H9 (cell line): ENCODE measurements around the gene INTS4. TPM values are rescaled to one million over a fixed set of nuclear protein-coding genes. Genes with fewer than 3 reads are reported as not detected.

ENCODE experiments used
- DNase-seq: peaks from one replicate; pipeline ENCODE4 v3.0.0-alpha.2; 2017
- H2AFZ ChIP-seq: one replicate; pipeline ENCODE4 v1.6.1; 2013; ENCODE audit warnings: mild to moderate bottlenecking, low read length, control low read depth, moderate library complexity
- H2AK5ac ChIP-seq: 2 replicates; pipeline ENCODE4 v1.6.1; 2013; ENCODE audit warnings: low read length, control low read depth, mixed read lengths; ENCODE audit not compliant: insufficient read length
- H2BK120ac ChIP-seq: one replicate; pipeline ENCODE4 v1.6.1; 2013; ENCODE audit warnings: low read depth, mild to moderate bottlenecking, low read length, control low read depth, inconsistent platforms; ENCODE audit not compliant: poor library complexity, severe bottlenecking
- H2BK12ac ChIP-seq: 2 replicates; pipeline ENCODE4 v1.6.1; 2013; ENCODE audit warnings: low read length, control low read depth, mixed read lengths, low read depth; ENCODE audit not compliant: insufficient read length
- H2BK15ac ChIP-seq: 2 replicates; pipeline ENCODE4 v1.6.1; 2013; ENCODE audit warnings: low read depth, low read length, control low read depth
- H2BK20ac ChIP-seq: one replicate; pipeline ENCODE4 v1.6.1; 2013; ENCODE audit warnings: low read depth, mild to moderate bottlenecking, low read length, control low read depth, inconsistent platforms; ENCODE audit not compliant: poor library complexity, severe bottlenecking
- H2BK5ac ChIP-seq: 2 replicates; pipeline ENCODE4 v1.6.1; 2013; ENCODE audit warnings: low read length, control low read depth, mixed read lengths; ENCODE audit not compliant: insufficient read length
- H3K14ac ChIP-seq: 2 replicates; pipeline ENCODE4 v1.6.1; 2013; ENCODE audit warnings: low read length, control low read depth; ENCODE audit not compliant: insufficient read depth
- H3K18ac ChIP-seq: 2 replicates; pipeline ENCODE4 v1.6.1; 2013; ENCODE audit warnings: low read depth, mild to moderate bottlenecking, mixed read lengths, low read length, control low read depth; ENCODE audit not compliant: insufficient read length
- H3K23ac ChIP-seq: 2 replicates; pipeline ENCODE4 v1.6.1; 2013; ENCODE audit warnings: low read length, control low read depth, mixed read lengths, low read depth; ENCODE audit not compliant: insufficient read length
- H3K23me2 ChIP-seq: 2 replicates; pipeline ENCODE4 v1.6.1; 2013; ENCODE audit warnings: low read depth, mild to moderate bottlenecking, mixed read lengths, low read length, control low read depth; ENCODE audit not compliant: insufficient read length, poor library complexity, severe bottlenecking
- H3K27ac ChIP-seq: 2 replicates; pipeline ENCODE4 v1.5.1; 2013; ENCODE audit warnings: low read length, control low read depth, mixed read lengths, low read depth; ENCODE audit not compliant: insufficient read length
- H3K27me3 ChIP-seq: 2 replicates; pipeline ENCODE4 v1.6.1; 2013; ENCODE audit warnings: low read length, control low read depth, inconsistent platforms; ENCODE audit not compliant: insufficient read depth
- H3K4ac ChIP-seq: 2 replicates; pipeline ENCODE4 v1.6.1; 2013; ENCODE audit warnings: low read depth, mild to moderate bottlenecking, control low read depth, inconsistent platforms, low read length, moderate library complexity
- H3K4me1 ChIP-seq: 2 replicates; pipeline ENCODE4 v1.6.1; 2013; ENCODE audit warnings: low read length, control low read depth, inconsistent platforms; ENCODE audit not compliant: insufficient read depth
- H3K4me2 ChIP-seq: 2 replicates; pipeline ENCODE4 v1.6.1; 2013; ENCODE audit warnings: low read length, control low read depth, mixed read lengths; ENCODE audit not compliant: insufficient read length, insufficient read depth
- H3K56ac ChIP-seq: 2 replicates; pipeline ENCODE4 v1.6.1; 2013; ENCODE audit warnings: low read depth, mild to moderate bottlenecking, mixed read lengths, low read length, control low read depth; ENCODE audit not compliant: insufficient read length
- H3K79me1 ChIP-seq: 2 replicates; pipeline ENCODE4 v1.6.1; 2013; ENCODE audit warnings: low read depth, mild to moderate bottlenecking, moderate library complexity, low read length, control low read depth, inconsistent platforms; ENCODE audit not compliant: insufficient read depth, poor library complexity, severe bottlenecking
- H3K79me2 ChIP-seq: 2 replicates; pipeline ENCODE4 v1.6.1; 2013; ENCODE audit warnings: low read length, control low read depth, inconsistent platforms; ENCODE audit not compliant: insufficient read depth
- H3K9ac ChIP-seq: 2 replicates; pipeline ENCODE4 v1.6.1; 2013; ENCODE audit warnings: low read length, control low read depth, mixed read lengths; ENCODE audit not compliant: insufficient read length; ENCODE audit errors: extremely low read depth
- H3K9me3 ChIP-seq: one replicate; pipeline ENCODE4 v1.6.1; 2013; ENCODE audit warnings: low read depth, low read length, inconsistent platforms; ENCODE audit not compliant: control insufficient read depth
- H3T11ph ChIP-seq: one replicate; pipeline ENCODE4 v1.6.1; 2013; ENCODE audit warnings: mild to moderate bottlenecking, low read length, control low read depth, inconsistent platforms
- H4K20me1 ChIP-seq: one replicate; pipeline ENCODE4 v1.6.1; 2013; ENCODE audit not compliant: control insufficient read depth, insufficient read length, insufficient read depth
- H4K5ac ChIP-seq: 2 replicates; pipeline ENCODE4 v1.6.1; 2013; ENCODE audit warnings: low read depth, mild to moderate bottlenecking, mixed read lengths, low read length, control low read depth; ENCODE audit not compliant: insufficient read length
- H4K8ac ChIP-seq: replicated peaks from 2 replicates; pipeline ENCODE4 v1.6.1; 2013; ENCODE audit warnings: low read length, control low read depth, mixed read lengths, low read depth; ENCODE audit not compliant: insufficient read length
- H4K91ac ChIP-seq: 2 replicates; pipeline ENCODE4 v1.6.1; 2013; ENCODE audit warnings: low read depth, mild to moderate bottlenecking, moderate library complexity, mixed read lengths, low read length, control low read depth; ENCODE audit not compliant: insufficient read length
- H3K27ac Mint-ChIP-seq, 3 experiments: 2 replicates in 2 of 3; 3 replicates in 1 of 3; pipeline ENCODE4 v1.8.0; 2020 to 2021; ENCODE audit warnings: mixed read lengths in 3 of 3, mild to moderate bottlenecking in 1 of 3, moderate library complexity in 1 of 3
- H3K27me3 Mint-ChIP-seq: 2 replicates; pipeline ENCODE4 v1.8.0; 2021; ENCODE audit warnings: low read depth, mild to moderate bottlenecking, moderate library complexity, mixed read lengths
- H3K36me3 Mint-ChIP-seq, 3 experiments: 2 replicates in 2 of 3; 3 replicates in 1 of 3; pipeline ENCODE4 v1.8.0; 2020 to 2021; ENCODE audit warnings: low read depth in 3 of 3, mixed read lengths in 3 of 3; ENCODE audit not compliant: insufficient read depth in 1 of 3
- H3K4me1 Mint-ChIP-seq, 2 experiments: 2 replicates each; pipeline ENCODE4 v1.8.0; 2020; ENCODE audit warnings: mixed read lengths in 2 of 2
- H3K4me3 Mint-ChIP-seq, 2 experiments: 2 replicates in 1 of 2; 3 replicates in 1 of 2; pipeline ENCODE4 v1.8.0; 2020 to 2021; ENCODE audit warnings: mild to moderate bottlenecking in 2 of 2, mixed read lengths in 2 of 2, moderate library complexity in 1 of 2
- H3K9me3 Mint-ChIP-seq, 2 experiments: 2 replicates in 1 of 2; 3 replicates in 1 of 2; pipeline ENCODE4 v1.8.0; 2020; ENCODE audit warnings: mild to moderate bottlenecking in 2 of 2, mixed read lengths in 2 of 2, moderate library complexity in 1 of 2
- CTCF ChIP-seq: fragments of 200-600 bp; sonication (generic); conservative IDR thresholded peaks from 3 replicates; pipeline ENCODE4 v1.8.0; 2021; ENCODE audit warnings: antibody characterized with exemption, mild to moderate bottlenecking
- WGBS: extraction: QIAGEN DNeasy Blood & Tissue Kit; methylation state at CpG from one replicate; pipeline ENCODE4 v1.1.7; 2013; ENCODE audit warnings: missing lambda C conversion rate, low lambda C conversion rate, mixed read lengths; ENCODE audit not compliant: insufficient read length; ENCODE audit errors: extremely low coverage; 5-methylcytosine and 5-hydroxymethylcytosine counted together
- total RNA-seq: library from RNA; stranded (reverse); gene quantifications from 2 replicates; pipeline ENCODE4 v1.2.1, GENCODE V29; 2021

The INTS4 gene
- total RNA-seq, 1 experiment from 2014 or later = 38.6 TPM

GRCh38 chr11:78009062-78009461 is 14.6 kb upstream of the INTS4 start:
- Histone ChIP-seq H3K79me1 (no peaks in the 10 kb centered on the region), H3K23ac (no peak overlapping the region), H2BK20ac (no peak overlapping the region), H4K8ac (no peak overlapping the region), H2BK12ac (no peak overlapping the region), H2AFZ (no peak overlapping the region), H2BK5ac (no peak overlapping the region), H3K4ac (no peak overlapping the region), H3K27me3 (no peaks in the 10 kb centered on the region), H4K91ac (no peak overlapping the region), H3K14ac (no peak overlapping the region), H3K79me2 (no peaks in the 10 kb centered on the region), H3K27ac (no peak overlapping the region), H2BK120ac (no peak overlapping the region), H3K4me1 (no peaks in the 10 kb centered on the region), H2BK15ac (no peak overlapping the region), H3K9me3 (no peaks in the 10 kb centered on the region), H4K5ac (no peak overlapping the region), H3K18ac (no peak overlapping the region), H3T11ph (no peak overlapping the region), H3K23me2 (no peaks in the 10 kb centered on the region), H3K4me2 (no peak overlapping the region), H2AK5ac (no peak overlapping the region), H3K9ac (no peak overlapping the region), H4K20me1 (no peaks in the 10 kb centered on the region), H3K56ac (no peak overlapping the region)
- WGBS = no CpG with 5 or more reads among the region's 2 CpGs
- DNase-seq = no peak
- Mint-ChIP-seq H3K4me1 (no peaks in the 10 kb centered on the region), H3K9me3 (no peaks in the 10 kb centered on the region), H3K27ac (no peak overlapping the region; a peak in 1 of 7 replicates), H3K4me3 (no peak overlapping the region), H3K27me3 (no peaks in the 10 kb centered on the region; the same call in 1 of the 2 replicates), H3K36me3 (no peaks in the 10 kb centered on the region)
- no peak for TF ChIP-seq CTCF
